ENCODE results near the gene PPP1R3E. TPM values are rescaled to one million over a fixed set of nuclear protein-coding genes. Genes with fewer than 3 reads are reported as not detected.

Gene PPP1R3E
- total and polyA plus RNA-seq, 2 of the 13 experiments (the other 11 are each of a cell fraction or from before 2014, with no cell fraction given), result 16.5 to 26.5 TPM

DNA sequence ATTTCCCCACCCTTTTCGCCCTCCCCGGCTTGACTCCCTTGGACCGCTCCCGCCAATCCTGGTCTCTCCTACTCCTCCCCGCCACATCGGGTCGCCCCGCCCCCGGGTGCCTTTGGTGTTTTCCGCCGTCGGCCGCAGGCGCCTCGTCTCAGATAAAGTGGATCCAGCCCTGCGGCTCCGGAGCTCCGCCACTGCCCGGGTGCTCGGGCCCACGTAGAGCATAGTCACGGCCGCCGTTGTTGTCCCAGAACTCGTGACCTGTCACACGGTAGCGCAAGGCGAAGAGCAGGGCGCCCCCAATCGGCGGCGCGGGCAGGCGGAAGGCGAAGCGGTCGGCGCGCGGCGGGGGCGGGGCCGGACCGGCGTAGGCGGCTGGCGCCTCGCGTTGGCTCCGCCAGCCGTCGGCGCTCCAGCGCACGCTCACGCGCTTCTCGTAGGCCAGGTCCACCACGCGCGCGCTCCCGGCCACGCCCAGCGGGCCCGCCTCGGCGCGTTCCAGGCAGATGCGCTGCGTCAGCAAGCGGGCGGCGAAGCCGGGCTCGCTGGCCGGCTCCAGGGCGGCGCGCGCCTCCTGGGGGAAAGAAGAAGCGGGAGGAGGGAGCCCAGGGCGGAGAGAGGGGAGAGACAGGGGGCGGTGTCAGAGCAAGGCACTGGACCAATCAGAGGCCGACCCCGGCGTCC lies 1.2 kb downstream of the PPP1R3E start (continued):
- TF ChIP-seq, protein P1, sequence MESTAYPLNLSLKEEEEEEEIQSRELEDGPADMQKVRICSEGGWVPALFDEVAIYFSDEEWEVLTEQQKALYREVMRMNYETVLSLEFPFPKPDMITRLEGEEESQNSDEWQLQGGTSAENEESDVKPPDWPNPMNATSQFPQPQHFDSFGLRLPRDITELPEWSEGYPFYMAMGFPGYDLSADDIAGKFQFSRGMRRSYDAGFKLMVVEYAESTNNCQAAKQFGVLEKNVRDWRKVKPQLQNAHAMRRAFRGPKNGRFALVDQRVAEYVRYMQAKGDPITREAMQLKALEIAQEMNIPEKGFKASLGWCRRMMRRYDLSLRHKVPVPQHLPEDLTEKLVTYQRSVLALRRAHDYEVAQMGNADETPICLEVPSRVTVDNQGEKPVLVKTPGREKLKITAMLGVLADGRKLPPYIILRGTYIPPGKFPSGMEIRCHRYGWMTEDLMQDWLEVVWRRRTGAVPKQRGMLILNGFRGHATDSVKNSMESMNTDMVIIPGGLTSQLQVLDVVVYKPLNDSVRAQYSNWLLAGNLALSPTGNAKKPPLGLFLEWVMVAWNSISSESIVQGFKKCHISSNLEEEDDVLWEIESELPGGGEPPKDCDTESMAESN (CRISPR knock-in tag; conservative IDR thresholded peaks at IDR 0.05), result peak; percentile 18
- TF ChIP-seq SIX1 (CRISPR knock-in tag; IDR thresholded peaks at IDR 0.05; ENCODE audit: borderline replicate concordance) (peak; percentile 44; the same call in 1 of the 2 replicates), BORCS8-MEF2B (CRISPR knock-in tag; IDR thresholded peaks at IDR 0.05) (peak; percentile 82), ZNF382 (CRISPR knock-in tag; IDR thresholded peaks at IDR 0.05; ENCODE audit: borderline replicate concordance) (no peak), SIN3A (IDR thresholded peaks at IDR 0.05; ENCODE audit: borderline replicate concordance, low read depth, low read length) (peak; percentile 94; the same call in 1 of the 2 replicates), ZNF337 (CRISPR knock-in tag; IDR thresholded peaks at IDR 0.05; ENCODE audit: borderline replicate concordance, low read depth) (peak; percentile 53; the same call in 1 of the 2 replicates), REPIN1 (CRISPR knock-in tag; IDR thresholded peaks at IDR 0.05; ENCODE audit: borderline replicate concordance, low read depth) (peak; percentile 91), RFX3 (CRISPR knock-in tag; IDR thresholded peaks at IDR 0.05) (no peak), MEIS2 (CRISPR knock-in tag; IDR thresholded peaks at IDR 0.05) (peak; percentile 99), PRPF4 (IDR thresholded peaks at IDR 0.05; ENCODE audit: low read depth, low read length, poor library complexity, severe bottlenecking) (no peak), YY1 (IDR thresholded peaks at IDR 0.05; ENCODE audit: insufficient read depth, insufficient replicate concordance, low read depth, low read length) (peak; percentile 90), ZFP36 (IDR thresholded peaks at IDR 0.05; ENCODE audit: borderline replicate concordance, low read depth, low read length, partially characterized antibody) (no peak), KLF16 (CRISPR knock-in tag; IDR thresholded peaks at IDR 0.05) (peak in 1 of 2 experiments; percentile 82; a peak in 1 of 4 replicates), NR3C1 (CRISPR knock-in tag; IDR thresholded peaks at IDR 0.05) (peak; percentile 93), HMG20B (CRISPR knock-in tag; conservative IDR thresholded peaks at IDR 0.05) (0 out of 2 replicates have a peak, but pooled peaks have one; percentile 60), ZNF607 (CRISPR knock-in tag; IDR thresholded peaks at IDR 0.05; ENCODE audit: borderline replicate concordance) (no peak), ZBTB8A (CRISPR knock-in tag; IDR thresholded peaks at IDR 0.05; ENCODE audit: borderline replicate concordance, low read depth) (no peak), GTF2F1 (IDR thresholded peaks at IDR 0.05; ENCODE audit: low read length) (no peak; the same call in 1 of the 2 replicates)
- TF ChIP-seq, protein P2, sequence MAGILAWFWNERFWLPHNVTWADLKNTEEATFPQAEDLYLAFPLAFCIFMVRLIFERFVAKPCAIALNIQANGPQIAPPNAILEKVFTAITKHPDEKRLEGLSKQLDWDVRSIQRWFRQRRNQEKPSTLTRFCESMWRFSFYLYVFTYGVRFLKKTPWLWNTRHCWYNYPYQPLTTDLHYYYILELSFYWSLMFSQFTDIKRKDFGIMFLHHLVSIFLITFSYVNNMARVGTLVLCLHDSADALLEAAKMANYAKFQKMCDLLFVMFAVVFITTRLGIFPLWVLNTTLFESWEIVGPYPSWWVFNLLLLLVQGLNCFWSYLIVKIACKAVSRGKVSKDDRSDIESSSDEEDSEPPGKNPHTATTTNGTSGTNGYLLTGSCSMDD (CRISPR knock-in tag; IDR thresholded peaks at IDR 0.05), result no peak
- TF ChIP-seq, protein P3, sequence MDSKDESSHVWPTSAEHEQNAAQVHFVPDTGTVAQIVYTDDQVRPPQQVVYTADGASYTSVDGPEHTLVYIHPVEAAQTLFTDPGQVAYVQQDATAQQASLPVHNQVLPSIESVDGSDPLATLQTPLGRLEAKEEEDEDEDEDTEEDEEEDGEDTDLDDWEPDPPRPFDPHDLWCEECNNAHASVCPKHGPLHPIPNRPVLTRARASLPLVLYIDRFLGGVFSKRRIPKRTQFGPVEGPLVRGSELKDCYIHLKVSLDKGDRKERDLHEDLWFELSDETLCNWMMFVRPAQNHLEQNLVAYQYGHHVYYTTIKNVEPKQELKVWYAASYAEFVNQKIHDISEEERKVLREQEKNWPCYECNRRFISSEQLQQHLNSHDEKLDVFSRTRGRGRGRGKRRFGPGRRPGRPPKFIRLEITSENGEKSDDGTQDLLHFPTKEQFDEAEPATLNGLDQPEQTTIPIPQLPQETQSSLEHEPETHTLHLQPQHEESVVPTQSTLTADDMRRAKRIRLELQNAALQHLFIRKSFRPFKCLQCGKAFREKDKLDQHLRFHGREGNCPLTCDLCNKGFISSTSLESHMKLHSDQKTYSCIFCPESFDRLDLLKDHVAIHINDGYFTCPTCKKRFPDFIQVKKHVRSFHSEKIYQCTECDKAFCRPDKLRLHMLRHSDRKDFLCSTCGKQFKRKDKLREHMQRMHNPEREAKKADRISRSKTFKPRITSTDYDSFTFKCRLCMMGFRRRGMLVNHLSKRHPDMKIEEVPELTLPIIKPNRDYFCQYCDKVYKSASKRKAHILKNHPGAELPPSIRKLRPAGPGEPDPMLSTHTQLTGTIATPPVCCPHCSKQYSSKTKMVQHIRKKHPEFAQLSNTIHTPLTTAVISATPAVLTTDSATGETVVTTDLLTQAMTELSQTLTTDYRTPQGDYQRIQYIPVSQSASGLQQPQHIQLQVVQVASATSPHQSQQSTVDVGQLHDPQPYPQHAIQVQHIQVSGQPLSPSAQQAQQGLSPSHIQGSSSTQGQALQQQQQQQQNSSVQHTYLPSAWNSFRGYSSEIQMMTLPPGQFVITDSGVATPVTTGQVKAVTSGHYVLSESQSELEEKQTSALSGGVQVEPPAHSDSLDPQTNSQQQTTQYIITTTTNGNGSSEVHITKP (CRISPR knock-in tag; IDR thresholded peaks at IDR 0.05; ENCODE audit: low read depth), result peak; percentile 68
- TF ChIP-seq, protein P4, sequence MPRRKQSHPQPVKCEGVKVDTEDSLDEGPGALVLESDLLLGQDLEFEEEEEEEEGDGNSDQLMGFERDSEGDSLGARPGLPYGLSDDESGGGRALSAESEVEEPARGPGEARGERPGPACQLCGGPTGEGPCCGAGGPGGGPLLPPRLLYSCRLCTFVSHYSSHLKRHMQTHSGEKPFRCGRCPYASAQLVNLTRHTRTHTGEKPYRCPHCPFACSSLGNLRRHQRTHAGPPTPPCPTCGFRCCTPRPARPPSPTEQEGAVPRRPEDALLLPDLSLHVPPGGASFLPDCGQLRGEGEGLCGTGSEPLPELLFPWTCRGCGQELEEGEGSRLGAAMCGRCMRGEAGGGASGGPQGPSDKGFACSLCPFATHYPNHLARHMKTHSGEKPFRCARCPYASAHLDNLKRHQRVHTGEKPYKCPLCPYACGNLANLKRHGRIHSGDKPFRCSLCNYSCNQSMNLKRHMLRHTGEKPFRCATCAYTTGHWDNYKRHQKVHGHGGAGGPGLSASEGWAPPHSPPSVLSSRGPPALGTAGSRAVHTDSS (CRISPR knock-in tag; conservative IDR thresholded peaks at IDR 0.05), result peak; percentile 92; the same call in 1 of the 2 replicates
